Measurements from ENCODE around the gene USE1.

The USE1 gene

GRCh38 chr19:17194608-17195007 is 20.5 kb upstream of the USE1 start:
- H3K4me3 ChIP-seq (ENCODE audit: low read length, poor library complexity, severe bottlenecking): no peak overlapping the region
- H3K79me2 ChIP-seq (ENCODE audit: insufficient read depth, low read length): no peaks in the 10 kb centered on the region
- no peak for TF ChIP-seq EZH2phosphoT487 (IDR thresholded peaks at IDR 0.05; ENCODE audit: borderline replicate concordance)
- TF ChIP-seq, protein P1, sequence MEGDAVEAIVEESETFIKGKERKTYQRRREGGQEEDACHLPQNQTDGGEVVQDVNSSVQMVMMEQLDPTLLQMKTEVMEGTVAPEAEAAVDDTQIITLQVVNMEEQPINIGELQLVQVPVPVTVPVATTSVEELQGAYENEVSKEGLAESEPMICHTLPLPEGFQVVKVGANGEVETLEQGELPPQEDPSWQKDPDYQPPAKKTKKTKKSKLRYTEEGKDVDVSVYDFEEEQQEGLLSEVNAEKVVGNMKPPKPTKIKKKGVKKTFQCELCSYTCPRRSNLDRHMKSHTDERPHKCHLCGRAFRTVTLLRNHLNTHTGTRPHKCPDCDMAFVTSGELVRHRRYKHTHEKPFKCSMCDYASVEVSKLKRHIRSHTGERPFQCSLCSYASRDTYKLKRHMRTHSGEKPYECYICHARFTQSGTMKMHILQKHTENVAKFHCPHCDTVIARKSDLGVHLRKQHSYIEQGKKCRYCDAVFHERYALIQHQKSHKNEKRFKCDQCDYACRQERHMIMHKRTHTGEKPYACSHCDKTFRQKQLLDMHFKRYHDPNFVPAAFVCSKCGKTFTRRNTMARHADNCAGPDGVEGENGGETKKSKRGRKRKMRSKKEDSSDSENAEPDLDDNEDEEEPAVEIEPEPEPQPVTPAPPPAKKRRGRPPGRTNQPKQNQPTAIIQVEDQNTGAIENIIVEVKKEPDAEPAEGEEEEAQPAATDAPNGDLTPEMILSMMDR (conservative IDR thresholded peaks at IDR 0.05; ENCODE audit: low read length): no peak
- no peaks in the 10 kb centered on the region for H4K20me1 ChIP-seq (ENCODE audit: insufficient read depth, low read length, poor library complexity, severe bottlenecking)
- H3K9ac ChIP-seq (ENCODE audit: low read depth, low read length, poor library complexity, severe bottlenecking): no peak overlapping the region
- no peak overlapping the region for H3K4me2 ChIP-seq (ENCODE audit: low read depth, low read length, poor library complexity, severe bottlenecking)
- H3K9me2 ChIP-seq (replicated peaks; ENCODE audit: low read depth, low read length): no peaks in the 10 kb centered on the region
- H3K9me3 ChIP-seq (ENCODE audit: insufficient read depth, low read depth, low read length): no peaks in the 10 kb centered on the region
- no peaks in the 10 kb centered on the region for H3F3A ChIP-seq (ENCODE audit: low read depth)
- no peaks in the 10 kb centered on the region for H3K27me3 ChIP-seq (ENCODE audit: insufficient read depth, low read length, poor library complexity, severe bottlenecking)
- peaks cover 59% of the 10 kb centered on the region; the same call in 1 of the 2 replicates for H3K36me3 ChIP-seq (ENCODE audit: insufficient read depth, low read length)
- no peak overlapping the region for H2AFZ ChIP-seq (ENCODE audit: low read length)
- no peaks in the 10 kb centered on the region for H3K4me1 ChIP-seq (ENCODE audit: insufficient read depth, low read length, poor library complexity, severe bottlenecking)

GRCh38 chr19:17195106-17195505 is 20.1 kb upstream of the USE1 start:
- H3K36me3 ChIP-seq (ENCODE audit: insufficient read depth, low read length): peaks cover 59% of the 10 kb centered on the region; the same call in 1 of the 2 replicates
- no peaks in the 10 kb centered on the region for H3K27me3 ChIP-seq (ENCODE audit: insufficient read depth, low read length, poor library complexity, severe bottlenecking)
- no peak overlapping the region for H3K4me3 ChIP-seq (ENCODE audit: low read length, poor library complexity, severe bottlenecking)
- H3K9me2 ChIP-seq (replicated peaks; ENCODE audit: low read depth, low read length): no peaks in the 10 kb centered on the region
- H3K9ac ChIP-seq (ENCODE audit: low read depth, low read length, poor library complexity, severe bottlenecking): no peak overlapping the region
- no peak for TF ChIP-seq EZH2phosphoT487 (IDR thresholded peaks at IDR 0.05; ENCODE audit: borderline replicate concordance)
- TF ChIP-seq, protein P1 (conservative IDR thresholded peaks at IDR 0.05; ENCODE audit: low read length): no peak
- no peaks in the 10 kb centered on the region for H3F3A ChIP-seq (ENCODE audit: low read depth)
- H3K4me2 ChIP-seq (ENCODE audit: low read depth, low read length, poor library complexity, severe bottlenecking): no peak overlapping the region
- H2AFZ ChIP-seq (ENCODE audit: low read length): no peak overlapping the region
- no peaks in the 10 kb centered on the region for H4K20me1 ChIP-seq (ENCODE audit: insufficient read depth, low read length, poor library complexity, severe bottlenecking)
- H3K9me3 ChIP-seq (ENCODE audit: insufficient read depth, low read depth, low read length): no peaks in the 10 kb centered on the region
- no peaks in the 10 kb centered on the region for H3K79me2 ChIP-seq (ENCODE audit: insufficient read depth, low read length)
- no peaks in the 10 kb centered on the region for H3K4me1 ChIP-seq (ENCODE audit: insufficient read depth, low read length, poor library complexity, severe bottlenecking)

GRCh38 chr19:17196610-17197009 is 18.5 kb upstream of the USE1 start:
- Histone ChIP-seq H3F3A (ENCODE audit: low read depth) (no peaks in the 10 kb centered on the region), H3K4me2 (ENCODE audit: low read depth, low read length, poor library complexity, severe bottlenecking) (no peak overlapping the region), H4K20me1 (ENCODE audit: insufficient read depth, low read length, poor library complexity, severe bottlenecking) (no peaks in the 10 kb centered on the region), H3K4me1 (ENCODE audit: insufficient read depth, low read length, poor library complexity, severe bottlenecking) (no peaks in the 10 kb centered on the region), H3K79me2 (ENCODE audit: insufficient read depth, low read length) (no peaks in the 10 kb centered on the region), H3K9me2 (replicated peaks; ENCODE audit: low read depth, low read length) (no peaks in the 10 kb centered on the region), H3K9me3 (ENCODE audit: insufficient read depth, low read depth, low read length) (no peaks in the 10 kb centered on the region), H3K4me3 (ENCODE audit: low read length, poor library complexity, severe bottlenecking) (no peak overlapping the region), H3K9ac (ENCODE audit: low read depth, low read length, poor library complexity, severe bottlenecking) (no peak overlapping the region), H2AFZ (ENCODE audit: low read length) (no peak overlapping the region), H3K36me3 (ENCODE audit: insufficient read depth, low read length) (peaks cover 62% of the 10 kb centered on the region; the same call in 1 of the 2 replicates), H3K27me3 (ENCODE audit: insufficient read depth, low read length, poor library complexity, severe bottlenecking) (no peaks in the 10 kb centered on the region)
- TF ChIP-seq, protein P1 (conservative IDR thresholded peaks at IDR 0.05; ENCODE audit: low read length): no peak
- no peak for TF ChIP-seq EZH2phosphoT487 (IDR thresholded peaks at IDR 0.05; ENCODE audit: borderline replicate concordance)
